Measurements from ENCODE around the gene MAPK10. TPM values are rescaled to one million over a fixed set of nuclear protein-coding genes. Genes with fewer than 3 reads are reported as not detected.

Gene MAPK10
- total and polyA plus RNA-seq, 2 experiments from 2014 or later: 3.6 to 8.1 TPM

DNA sequence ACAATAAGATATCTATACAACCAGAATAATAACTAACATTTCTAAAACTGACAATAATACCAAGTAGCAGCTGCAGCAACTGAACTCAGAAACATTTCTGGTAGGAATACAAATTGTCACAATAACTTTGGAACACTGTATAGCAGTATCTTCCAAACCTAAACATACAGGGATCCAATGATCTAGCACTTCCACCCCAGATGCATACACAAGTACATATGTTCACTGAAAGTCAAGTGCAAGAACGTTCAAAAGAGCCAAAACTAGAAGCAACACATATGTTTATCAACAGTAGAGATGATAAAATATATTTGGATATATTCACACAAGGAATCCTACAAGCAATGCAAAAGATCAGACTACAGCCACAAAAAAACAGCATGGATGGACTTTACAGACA is 46.2 kb downstream of the MAPK10 start:
- H3K27me3 ChIP-seq (ENCODE audit: insufficient read depth): no peaks in the 10 kb centered on the region
- no peaks in the 10 kb centered on the region for H3K36me3 ChIP-seq (ENCODE audit: insufficient read depth)
- H4K20me1 ChIP-seq (replicated peaks; ENCODE audit: insufficient read depth): no peaks in the 10 kb centered on the region
- Mint-ChIP-seq H3K4me3 (no peak overlapping the region), H3K27me3 (ENCODE audit: insufficient read depth, low read depth, poor library complexity) (no peaks in the 10 kb centered on the region), H3K4me1 (peaks cover 9% of the 10 kb centered on the region), H3K36me3 (ENCODE audit: low read depth) (no peaks in the 10 kb centered on the region), H3K27ac (no peak overlapping the region), H3K9me3 (no peaks in the 10 kb centered on the region)
- H3K4me1 ChIP-seq (ENCODE audit: insufficient read depth): no peaks in the 10 kb centered on the region
- H3K4me2 ChIP-seq: no peak overlapping the region
- no peak for ATAC-seq
- no peak overlapping the region for H2AFZ ChIP-seq
- no peak overlapping the region for H3K4me3 ChIP-seq
- TF ChIP-seq, protein P1, sequence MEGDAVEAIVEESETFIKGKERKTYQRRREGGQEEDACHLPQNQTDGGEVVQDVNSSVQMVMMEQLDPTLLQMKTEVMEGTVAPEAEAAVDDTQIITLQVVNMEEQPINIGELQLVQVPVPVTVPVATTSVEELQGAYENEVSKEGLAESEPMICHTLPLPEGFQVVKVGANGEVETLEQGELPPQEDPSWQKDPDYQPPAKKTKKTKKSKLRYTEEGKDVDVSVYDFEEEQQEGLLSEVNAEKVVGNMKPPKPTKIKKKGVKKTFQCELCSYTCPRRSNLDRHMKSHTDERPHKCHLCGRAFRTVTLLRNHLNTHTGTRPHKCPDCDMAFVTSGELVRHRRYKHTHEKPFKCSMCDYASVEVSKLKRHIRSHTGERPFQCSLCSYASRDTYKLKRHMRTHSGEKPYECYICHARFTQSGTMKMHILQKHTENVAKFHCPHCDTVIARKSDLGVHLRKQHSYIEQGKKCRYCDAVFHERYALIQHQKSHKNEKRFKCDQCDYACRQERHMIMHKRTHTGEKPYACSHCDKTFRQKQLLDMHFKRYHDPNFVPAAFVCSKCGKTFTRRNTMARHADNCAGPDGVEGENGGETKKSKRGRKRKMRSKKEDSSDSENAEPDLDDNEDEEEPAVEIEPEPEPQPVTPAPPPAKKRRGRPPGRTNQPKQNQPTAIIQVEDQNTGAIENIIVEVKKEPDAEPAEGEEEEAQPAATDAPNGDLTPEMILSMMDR (conservative IDR thresholded peaks at IDR 0.05; ENCODE audit: low read depth in 2 of 2): no peak
- no peak for TF ChIP-seq NANOG (IDR thresholded peaks at IDR 0.05; ENCODE audit: borderline replicate concordance)
- no peak for TF ChIP-seq EZH2 (IDR thresholded peaks at IDR 0.05; ENCODE audit: low read depth, unreplicated experiment)
- no peak for TF ChIP-seq STAT1 (IDR thresholded peaks at IDR 0.05; ENCODE audit: unreplicated experiment)
- no peak for TF ChIP-seq ZNF331 (CRISPR knock-in tag; IDR thresholded peaks at IDR 0.05; ENCODE audit: low read depth)
- no peak for TF ChIP-seq POLR2AphosphoS5 (IDR thresholded peaks at IDR 0.05; ENCODE audit: low read depth)
- no peak for TF ChIP-seq JUNB (IDR thresholded peaks at IDR 0.05; ENCODE audit: unreplicated experiment)
- TF ChIP-seq, protein P2, sequence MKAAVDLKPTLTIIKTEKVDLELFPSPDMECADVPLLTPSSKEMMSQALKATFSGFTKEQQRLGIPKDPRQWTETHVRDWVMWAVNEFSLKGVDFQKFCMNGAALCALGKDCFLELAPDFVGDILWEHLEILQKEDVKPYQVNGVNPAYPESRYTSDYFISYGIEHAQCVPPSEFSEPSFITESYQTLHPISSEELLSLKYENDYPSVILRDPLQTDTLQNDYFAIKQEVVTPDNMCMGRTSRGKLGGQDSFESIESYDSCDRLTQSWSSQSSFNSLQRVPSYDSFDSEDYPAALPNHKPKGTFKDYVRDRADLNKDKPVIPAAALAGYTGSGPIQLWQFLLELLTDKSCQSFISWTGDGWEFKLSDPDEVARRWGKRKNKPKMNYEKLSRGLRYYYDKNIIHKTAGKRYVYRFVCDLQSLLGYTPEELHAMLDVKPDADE (IDR thresholded peaks at IDR 0.05): no peak
- no peak for TF ChIP-seq EZH2phosphoT487 (IDR thresholded peaks at IDR 0.05; ENCODE audit: unreplicated experiment)
- TF ChIP-seq, protein P3, sequence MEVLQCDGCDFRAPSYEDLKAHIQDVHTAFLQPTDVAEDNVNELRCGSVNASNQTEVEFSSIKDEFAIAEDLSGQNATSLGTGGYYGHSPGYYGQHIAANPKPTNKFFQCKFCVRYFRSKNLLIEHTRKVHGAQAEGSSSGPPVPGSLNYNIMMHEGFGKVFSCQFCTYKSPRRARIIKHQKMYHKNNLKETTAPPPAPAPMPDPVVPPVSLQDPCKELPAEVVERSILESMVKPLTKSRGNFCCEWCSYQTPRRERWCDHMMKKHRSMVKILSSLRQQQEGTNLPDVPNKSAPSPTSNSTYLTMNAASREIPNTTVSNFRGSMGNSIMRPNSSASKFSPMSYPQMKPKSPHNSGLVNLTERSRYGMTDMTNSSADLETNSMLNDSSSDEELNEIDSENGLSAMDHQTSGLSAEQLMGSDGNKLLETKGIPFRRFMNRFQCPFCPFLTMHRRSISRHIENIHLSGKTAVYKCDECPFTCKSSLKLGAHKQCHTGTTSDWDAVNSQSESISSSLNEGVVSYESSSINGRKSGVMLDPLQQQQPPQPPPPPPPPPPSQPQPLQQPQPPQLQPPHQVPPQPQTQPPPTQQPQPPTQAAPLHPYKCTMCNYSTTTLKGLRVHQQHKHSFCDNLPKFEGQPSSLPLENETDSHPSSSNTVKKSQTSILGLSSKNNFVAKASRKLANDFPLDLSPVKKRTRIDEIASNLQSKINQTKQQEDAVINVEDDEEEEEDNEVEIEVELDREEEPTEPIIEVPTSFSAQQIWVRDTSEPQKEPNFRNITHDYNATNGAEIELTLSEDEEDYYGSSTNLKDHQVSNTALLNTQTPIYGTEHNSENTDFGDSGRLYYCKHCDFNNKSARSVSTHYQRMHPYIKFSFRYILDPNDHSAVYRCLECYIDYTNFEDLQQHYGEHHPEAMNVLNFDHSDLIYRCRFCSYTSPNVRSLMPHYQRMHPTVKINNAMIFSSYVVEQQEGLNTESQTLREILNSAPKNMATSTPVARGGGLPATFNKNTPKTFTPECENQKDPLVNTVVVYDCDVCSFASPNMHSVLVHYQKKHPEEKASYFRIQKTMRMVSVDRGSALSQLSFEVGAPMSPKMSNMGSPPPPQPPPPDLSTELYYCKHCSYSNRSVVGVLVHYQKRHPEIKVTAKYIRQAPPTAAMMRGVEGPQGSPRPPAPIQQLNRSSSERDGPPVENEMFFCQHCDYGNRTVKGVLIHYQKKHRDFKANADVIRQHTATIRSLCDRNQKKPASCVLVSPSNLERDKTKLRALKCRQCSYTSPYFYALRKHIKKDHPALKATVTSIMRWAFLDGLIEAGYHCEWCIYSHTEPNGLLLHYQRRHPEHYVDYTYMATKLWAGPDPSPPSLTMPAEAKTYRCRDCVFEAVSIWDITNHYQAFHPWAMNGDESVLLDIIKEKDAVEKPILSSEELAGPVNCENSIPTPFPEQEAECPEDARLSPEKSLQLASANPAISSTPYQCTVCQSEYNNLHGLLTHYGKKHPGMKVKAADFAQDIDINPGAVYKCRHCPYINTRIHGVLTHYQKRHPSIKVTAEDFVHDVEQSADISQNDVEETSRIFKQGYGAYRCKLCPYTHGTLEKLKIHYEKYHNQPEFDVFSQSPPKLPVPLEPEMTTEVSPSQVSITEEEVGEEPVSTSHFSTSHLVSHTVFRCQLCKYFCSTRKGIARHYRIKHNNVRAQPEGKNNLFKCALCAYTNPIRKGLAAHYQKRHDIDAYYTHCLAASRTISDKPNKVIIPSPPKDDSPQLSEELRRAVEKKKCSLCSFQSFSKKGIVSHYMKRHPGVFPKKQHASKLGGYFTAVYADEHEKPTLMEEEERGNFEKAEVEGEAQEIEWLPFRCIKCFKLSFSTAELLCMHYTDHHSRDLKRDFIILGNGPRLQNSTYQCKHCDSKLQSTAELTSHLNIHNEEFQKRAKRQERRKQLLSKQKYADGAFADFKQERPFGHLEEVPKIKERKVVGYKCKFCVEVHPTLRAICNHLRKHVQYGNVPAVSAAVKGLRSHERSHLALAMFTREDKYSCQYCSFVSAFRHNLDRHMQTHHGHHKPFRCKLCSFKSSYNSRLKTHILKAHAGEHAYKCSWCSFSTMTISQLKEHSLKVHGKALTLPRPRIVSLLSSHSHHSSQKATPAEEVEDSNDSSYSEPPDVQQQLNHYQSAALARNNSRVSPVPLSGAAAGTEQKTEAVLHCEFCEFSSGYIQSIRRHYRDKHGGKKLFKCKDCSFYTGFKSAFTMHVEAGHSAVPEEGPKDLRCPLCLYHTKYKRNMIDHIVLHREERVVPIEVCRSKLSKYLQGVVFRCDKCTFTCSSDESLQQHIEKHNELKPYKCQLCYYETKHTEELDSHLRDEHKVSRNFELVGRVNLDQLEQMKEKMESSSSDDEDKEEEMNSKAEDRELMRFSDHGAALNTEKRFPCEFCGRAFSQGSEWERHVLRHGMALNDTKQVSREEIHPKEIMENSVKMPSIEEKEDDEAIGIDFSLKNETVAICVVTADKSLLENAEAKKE (CRISPR knock-in tag; IDR thresholded peaks at IDR 0.05): no peak
- no peak for TF ChIP-seq ZNF114 (CRISPR knock-in tag; IDR thresholded peaks at IDR 0.05)
- TF ChIP-seq CREB1 (CRISPR knock-in tag; IDR thresholded peaks at IDR 0.05; ENCODE audit: low read depth): no peak
- TF ChIP-seq, protein P4, sequence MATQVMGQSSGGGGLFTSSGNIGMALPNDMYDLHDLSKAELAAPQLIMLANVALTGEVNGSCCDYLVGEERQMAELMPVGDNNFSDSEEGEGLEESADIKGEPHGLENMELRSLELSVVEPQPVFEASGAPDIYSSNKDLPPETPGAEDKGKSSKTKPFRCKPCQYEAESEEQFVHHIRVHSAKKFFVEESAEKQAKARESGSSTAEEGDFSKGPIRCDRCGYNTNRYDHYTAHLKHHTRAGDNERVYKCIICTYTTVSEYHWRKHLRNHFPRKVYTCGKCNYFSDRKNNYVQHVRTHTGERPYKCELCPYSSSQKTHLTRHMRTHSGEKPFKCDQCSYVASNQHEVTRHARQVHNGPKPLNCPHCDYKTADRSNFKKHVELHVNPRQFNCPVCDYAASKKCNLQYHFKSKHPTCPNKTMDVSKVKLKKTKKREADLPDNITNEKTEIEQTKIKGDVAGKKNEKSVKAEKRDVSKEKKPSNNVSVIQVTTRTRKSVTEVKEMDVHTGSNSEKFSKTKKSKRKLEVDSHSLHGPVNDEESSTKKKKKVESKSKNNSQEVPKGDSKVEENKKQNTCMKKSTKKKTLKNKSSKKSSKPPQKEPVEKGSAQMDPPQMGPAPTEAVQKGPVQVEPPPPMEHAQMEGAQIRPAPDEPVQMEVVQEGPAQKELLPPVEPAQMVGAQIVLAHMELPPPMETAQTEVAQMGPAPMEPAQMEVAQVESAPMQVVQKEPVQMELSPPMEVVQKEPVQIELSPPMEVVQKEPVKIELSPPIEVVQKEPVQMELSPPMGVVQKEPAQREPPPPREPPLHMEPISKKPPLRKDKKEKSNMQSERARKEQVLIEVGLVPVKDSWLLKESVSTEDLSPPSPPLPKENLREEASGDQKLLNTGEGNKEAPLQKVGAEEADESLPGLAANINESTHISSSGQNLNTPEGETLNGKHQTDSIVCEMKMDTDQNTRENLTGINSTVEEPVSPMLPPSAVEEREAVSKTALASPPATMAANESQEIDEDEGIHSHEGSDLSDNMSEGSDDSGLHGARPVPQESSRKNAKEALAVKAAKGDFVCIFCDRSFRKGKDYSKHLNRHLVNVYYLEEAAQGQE (IDR thresholded peaks at IDR 0.05; ENCODE audit: unreplicated experiment): no peak
- no peak for DNase-seq (ENCODE audit: low spot score)
- H3K9me2 ChIP-seq (ENCODE audit: insufficient read depth): no peaks in the 10 kb centered on the region
- H3K79me2 ChIP-seq (replicated peaks; ENCODE audit: insufficient read depth): no peaks in the 10 kb centered on the region
- no peaks in the 10 kb centered on the region for H3F3A ChIP-seq (replicated peaks; ENCODE audit: low read depth)
- H3K27ac ChIP-seq (ENCODE audit: low read depth): no peak overlapping the region

Measured in GM23338 (cell line).